Mononuclear cell (primary cell): ENCODE measurements around the gene UBE2Q1. TPM values are rescaled to one million over a fixed set of nuclear protein-coding genes. Genes with fewer than 3 reads are reported as not detected.

Source experiments
- H3K27me3 ChIP-seq: 2 replicates; pipeline ENCODE4 v1.6.0; 2011; ENCODE audit warnings: low read length, control low read depth; ENCODE audit not compliant: insufficient read depth
- H3K4me1 ChIP-seq: 2 replicates; pipeline ENCODE4 v1.5.1; 2011; ENCODE audit warnings: mild to moderate bottlenecking, low read length, control low read depth; ENCODE audit not compliant: insufficient read depth
- H3K4me3 ChIP-seq: 2 replicates; pipeline ENCODE4 v1.5.1; 2011; ENCODE audit warnings: mild to moderate bottlenecking, low read length, moderate library complexity
- H3K9me3 ChIP-seq: 2 replicates; pipeline ENCODE4 v1.5.1; 2011; ENCODE audit warnings: low read depth, mild to moderate bottlenecking, control low read depth, low read length
- total RNA-seq: library from RNA; depleted of rRNA; stranded (reverse); fragments of >200 nt; gene quantifications from one replicate; pipeline ENCODE4 v1.2.3, GENCODE V29; 2012

Gene UBE2Q1
- total RNA-seq, 1 donor, result 30.7 TPM

GRCh38 chr1:154584267-154584994 lies 26.0 kb upstream of the UBE2Q1 start:
- Histone ChIP-seq H3K4me3 (no peak overlapping the region), H3K9me3 (no peaks in the 10 kb centered on the region), H3K4me1 (no peaks in the 10 kb centered on the region), H3K27me3 (no peaks in the 10 kb centered on the region)

GRCh38 chr1:154583773-154584172 lies 25.3 kb upstream of the UBE2Q1 start:
- H3K4me1 ChIP-seq, result no peaks in the 10 kb centered on the region
- H3K4me3 ChIP-seq, result no peak overlapping the region
- H3K27me3 ChIP-seq, result no peaks in the 10 kb centered on the region
- H3K9me3 ChIP-seq, result no peaks in the 10 kb centered on the region

- Histone ChIP-seq H3K27me3 (no peaks in the 10 kb centered on the region), H3K4me3 (no peak overlapping the region), H3K9me3 (no peaks in the 10 kb centered on the region)
Measured at GRCh38 chr1:154582885-154583284, 24.4 kb upstream of the UBE2Q1 start.

GRCh38 chr1:154581766-154582165 lies 23.3 kb upstream of the UBE2Q1 start:
- no peak overlapping the region for H3K4me3 ChIP-seq
- no peaks in the 10 kb centered on the region for H3K27me3 ChIP-seq
- no peaks in the 10 kb centered on the region for H3K9me3 ChIP-seq

More at GRCh38 chr1:154582885-154583284, 24.4 kb upstream of the UBE2Q1 start:
- H3K4me1 ChIP-seq, result no peaks in the 10 kb centered on the region

GRCh38 chr1:154579374-154579773 lies 20.9 kb upstream of the UBE2Q1 start:
- no peaks in the 10 kb centered on the region for H3K9me3 ChIP-seq
- no peaks in the 10 kb centered on the region for H3K4me1 ChIP-seq
- no peaks in the 10 kb centered on the region for H3K27me3 ChIP-seq
- no peak overlapping the region for H3K4me3 ChIP-seq

More at GRCh38 chr1:154581766-154582165, 23.3 kb upstream of the UBE2Q1 start:
- no peaks in the 10 kb centered on the region for H3K4me1 ChIP-seq

GRCh38 chr1:154578058-154578418 lies 19.6 kb upstream of the UBE2Q1 start:
- Histone ChIP-seq H3K4me1 (no peaks in the 10 kb centered on the region), H3K9me3 (no peaks in the 10 kb centered on the region), H3K27me3 (no peaks in the 10 kb centered on the region)

GRCh38 chr1:154577346-154578057 lies 19.0 kb upstream of the UBE2Q1 start:
- no peak overlapping the region for H3K4me3 ChIP-seq
- H3K27me3 ChIP-seq, result no peaks in the 10 kb centered on the region
- H3K4me1 ChIP-seq, result no peaks in the 10 kb centered on the region
- no peaks in the 10 kb centered on the region for H3K9me3 ChIP-seq

More at GRCh38 chr1:154578058-154578418, 19.6 kb upstream of the UBE2Q1 start:
- H3K4me3 ChIP-seq, result no peak overlapping the region

GRCh38 chr1:154575951-154576566 lies 17.6 kb upstream of the UBE2Q1 start:
- no peak overlapping the region for H3K4me3 ChIP-seq
- no peaks in the 10 kb centered on the region for H3K9me3 ChIP-seq
- H3K4me1 ChIP-seq, result no peaks in the 10 kb centered on the region
- no peaks in the 10 kb centered on the region for H3K27me3 ChIP-seq

GRCh38 chr1:154575147-154575927 lies 16.9 kb upstream of the UBE2Q1 start:
- no peaks in the 10 kb centered on the region for H3K27me3 ChIP-seq
- H3K9me3 ChIP-seq, result no peaks in the 10 kb centered on the region
- H3K4me3 ChIP-seq, result no peak overlapping the region
- H3K4me1 ChIP-seq, result no peaks in the 10 kb centered on the region

- Histone ChIP-seq H3K27me3 (no peaks in the 10 kb centered on the region), H3K9me3 (no peaks in the 10 kb centered on the region), H3K4me1 (no peaks in the 10 kb centered on the region), H3K4me3 (no peak overlapping the region)
Measured at GRCh38 chr1:154574716-154575115, 16.3 kb upstream of the UBE2Q1 start.

GRCh38 chr1:154573168-154573510 lies 14.7 kb upstream of the UBE2Q1 start:
- Histone ChIP-seq H3K27me3 (peaks cover 7% of the 10 kb centered on the region), H3K4me3 (no peak overlapping the region), H3K4me1 (peaks cover under 1% of the 10 kb centered on the region), H3K9me3 (no peaks in the 10 kb centered on the region)

- Histone ChIP-seq H3K27me3 (peaks cover 10% of the 10 kb centered on the region), H3K9me3 (no peaks in the 10 kb centered on the region), H3K4me1 (peaks cover 6% of the 10 kb centered on the region), H3K4me3 (no peak overlapping the region)
Measured at GRCh38 chr1:154572468-154573167, 14.2 kb upstream of the UBE2Q1 start.

GRCh38 chr1:154571964-154572288 lies 13.5 kb upstream of the UBE2Q1 start:
- Histone ChIP-seq H3K4me3 (no peak overlapping the region), H3K4me1 (peaks cover 8% of the 10 kb centered on the region), H3K27me3 (peaks cover 17% of the 10 kb centered on the region), H3K9me3 (no peaks in the 10 kb centered on the region)

- peaks cover 21% of the 10 kb centered on the region for H3K27me3 ChIP-seq
- no peaks in the 10 kb centered on the region for H3K9me3 ChIP-seq
- peaks cover 8% of the 10 kb centered on the region for H3K4me1 ChIP-seq
- H3K4me3 ChIP-seq, result no peak overlapping the region
Measured at GRCh38 chr1:154571244-154571963, 12.9 kb upstream of the UBE2Q1 start.
